ENCODE measurements around the gene NPHP3. TPM values are rescaled to one million over a fixed set of nuclear protein-coding genes. Genes with fewer than 3 reads are reported as not detected.

NPHP3 gene
- total RNA-seq, 1 experiment from 2014 or later = 13.8 TPM

DNA sequence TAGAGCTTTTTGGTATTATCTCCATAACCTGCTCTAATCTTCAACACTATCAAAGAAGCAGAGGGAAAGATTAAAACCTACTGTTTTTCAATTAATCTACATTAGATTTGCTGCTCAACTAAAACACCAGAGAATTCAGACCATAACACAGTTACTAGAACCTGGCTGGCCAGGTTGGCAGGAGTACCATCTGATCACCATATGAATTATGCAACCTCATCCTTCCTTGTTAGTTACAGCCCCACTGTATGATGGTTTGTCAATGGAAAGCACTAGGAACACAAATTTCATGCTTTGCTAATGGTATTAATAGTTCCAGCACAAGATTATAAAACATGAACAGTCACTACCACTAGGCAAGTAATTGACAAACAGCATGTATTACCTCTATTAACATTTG lies 5.8 kb downstream of the NPHP3 start:
- no peak for DNase-seq
- H3K27me3 ChIP-seq = no peaks in the 10 kb centered on the region
- H3K36me3 ChIP-seq = peaks cover 34% of the 10 kb centered on the region

DNA sequence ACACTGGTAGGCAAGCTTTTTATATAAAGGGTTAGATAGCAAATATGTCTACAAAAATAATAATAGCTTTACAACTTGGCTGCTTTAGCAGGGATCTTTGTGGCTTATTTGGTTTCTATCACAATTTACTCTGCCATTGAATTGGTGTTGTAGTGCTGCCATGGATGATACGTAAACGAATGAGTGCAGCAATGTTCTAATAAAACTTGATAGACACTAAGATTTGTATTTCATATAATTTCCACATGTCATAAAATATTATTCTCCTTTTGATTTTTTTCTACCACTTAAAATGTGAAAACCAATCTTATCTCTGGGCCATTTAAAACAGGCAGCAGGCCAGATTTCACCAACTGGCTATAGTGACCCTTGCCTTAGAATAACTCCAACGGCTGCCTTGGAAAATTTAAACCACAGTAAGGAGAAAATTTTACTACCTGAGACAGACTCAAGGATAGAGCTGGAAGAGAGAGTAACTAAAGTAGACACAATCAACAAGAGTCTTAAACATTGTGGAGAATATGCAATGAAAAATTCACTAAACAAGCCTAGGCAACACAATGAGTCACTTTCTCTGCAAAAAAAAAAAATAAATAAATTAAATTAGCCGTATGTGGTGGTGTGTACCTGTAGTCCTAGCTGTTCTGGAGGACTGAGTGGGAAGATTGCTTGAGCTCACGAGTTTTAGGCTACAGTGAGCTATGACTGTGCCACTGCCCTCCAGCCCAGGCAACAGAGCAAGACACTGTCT lies 8.1 kb downstream of the NPHP3 start:
- H3K9me3 ChIP-seq = no peaks in the 10 kb centered on the region
- H3K4me3 ChIP-seq = no peak overlapping the region
- peaks cover 41% of the 10 kb centered on the region for H3K36me3 ChIP-seq
- no peaks in the 10 kb centered on the region for H3K27me3 ChIP-seq
- no peak for DNase-seq

More for the DNA sequence above, 5.8 kb downstream of the NPHP3 start:
- H3K9me3 ChIP-seq = no peaks in the 10 kb centered on the region
- H3K4me3 ChIP-seq = no peak overlapping the region

DNA sequence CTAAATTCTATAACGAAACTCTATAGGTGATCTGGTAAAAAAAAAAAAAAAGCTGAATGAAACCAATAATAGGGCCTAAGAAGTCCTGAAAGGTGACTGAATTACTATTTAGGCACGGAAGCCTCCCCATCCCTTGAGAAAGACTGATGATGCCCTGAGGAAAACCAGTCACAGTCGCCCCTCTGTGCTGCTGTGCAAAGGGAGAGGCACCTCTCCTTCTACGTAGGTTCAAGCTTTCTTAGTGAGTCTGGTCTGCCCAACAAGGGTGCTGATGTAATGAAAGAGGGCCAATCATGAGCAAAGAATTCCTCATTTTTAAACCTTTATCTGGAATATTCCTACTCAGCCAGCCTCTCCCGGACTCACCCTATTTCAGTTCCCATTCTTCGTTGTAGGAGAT lies 11.9 kb downstream of the NPHP3 start:
- no peak for DNase-seq
- no peaks in the 10 kb centered on the region for H3K27me3 ChIP-seq
- H3K36me3 ChIP-seq = peaks cover 46% of the 10 kb centered on the region
- no peak overlapping the region for H3K4me3 ChIP-seq
- no peaks in the 10 kb centered on the region for H3K9me3 ChIP-seq

DNA sequence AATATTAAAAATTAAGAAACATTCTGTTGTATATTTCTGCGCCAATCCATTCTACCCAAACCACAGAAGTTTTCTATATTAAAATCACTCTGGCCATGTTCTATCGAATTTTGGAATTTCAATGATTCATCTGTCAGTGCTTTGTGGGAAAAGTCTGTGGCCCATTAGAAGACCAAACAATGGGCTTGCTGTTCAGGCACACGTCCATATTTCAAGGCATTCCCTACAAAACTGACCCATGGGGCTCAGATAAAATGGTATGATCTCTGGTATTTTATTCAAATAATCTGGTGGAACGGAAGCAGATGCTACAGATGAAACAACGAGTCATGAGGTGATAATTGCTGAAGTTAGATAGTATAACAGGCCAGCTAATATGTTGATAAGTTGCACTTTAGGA lies 12.4 kb downstream of the NPHP3 start:
- no peak for DNase-seq
- Histone ChIP-seq H3K27me3 (no peaks in the 10 kb centered on the region), H3K9me3 (no peaks in the 10 kb centered on the region), H3K36me3 (peaks cover 47% of the 10 kb centered on the region), H3K4me3 (no peak overlapping the region)

DNA sequence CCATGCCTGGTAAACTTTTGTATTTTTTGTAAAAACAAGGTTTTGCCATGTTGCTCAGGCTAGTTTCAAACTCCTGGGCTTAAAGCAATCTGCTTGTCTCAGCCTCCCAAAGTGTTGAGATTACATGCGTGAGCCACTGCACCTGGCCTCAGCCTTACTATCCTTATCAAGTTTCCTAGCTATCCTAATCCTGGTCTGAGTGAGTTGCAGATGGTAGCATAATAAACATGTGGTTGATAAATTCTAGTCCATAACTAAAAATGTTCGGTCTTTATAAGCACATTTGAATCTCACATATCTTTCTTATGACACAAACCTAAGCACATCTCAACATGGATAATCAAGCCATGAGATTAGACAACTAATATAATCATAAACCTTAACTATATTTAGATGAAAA lies 18.5 kb downstream of the NPHP3 start:
- H3K27me3 ChIP-seq = no peaks in the 10 kb centered on the region
- no peaks in the 10 kb centered on the region for H3K9me3 ChIP-seq
- peaks cover 65% of the 10 kb centered on the region for H3K36me3 ChIP-seq
- no peak overlapping the region for H3K4me3 ChIP-seq
- no peak for DNase-seq

DNA sequence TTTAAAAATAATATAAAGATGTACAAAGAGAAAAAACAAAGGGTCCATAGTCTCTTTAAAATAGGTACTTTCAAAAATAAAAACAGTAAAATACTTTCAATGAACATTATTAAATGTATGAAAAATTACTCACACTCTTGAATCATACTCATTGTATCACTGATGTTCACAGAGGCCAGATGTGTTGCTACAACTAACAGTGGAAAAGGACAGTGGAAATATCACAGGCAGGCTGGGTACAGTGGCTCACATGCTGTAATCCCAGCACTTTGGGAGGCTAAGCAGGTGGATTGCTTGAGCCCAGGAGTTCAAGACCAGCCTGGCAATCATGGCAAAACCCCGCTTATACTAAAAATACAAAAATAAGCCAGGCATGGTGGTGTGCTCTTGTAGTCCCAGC lies 26.8 kb downstream of the NPHP3 start:
- DNase-seq = no peak
- peaks cover 58% of the 10 kb centered on the region for H3K36me3 ChIP-seq

DNA sequence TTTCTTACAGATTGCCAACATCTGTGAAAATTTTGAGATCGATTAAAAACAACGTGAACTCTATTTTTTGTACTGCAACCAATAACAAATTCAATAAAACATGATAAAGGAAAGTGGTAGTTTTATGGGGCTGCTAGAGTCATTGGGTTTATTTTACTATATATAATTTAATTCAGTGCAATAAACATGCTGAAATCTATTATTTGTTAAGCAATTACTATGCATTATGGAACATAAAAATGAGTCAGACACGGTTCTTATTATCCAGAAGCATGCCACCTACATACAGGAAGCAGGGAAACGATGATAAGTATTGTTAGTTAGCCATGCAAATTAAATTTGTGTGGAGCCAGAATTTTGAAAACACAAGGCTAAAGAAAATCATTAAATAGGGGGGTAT lies 27.2 kb downstream of the NPHP3 start:
- no peaks in the 10 kb centered on the region for H3K9me3 ChIP-seq
- no peak for DNase-seq
- H3K4me3 ChIP-seq = no peak overlapping the region
- no peaks in the 10 kb centered on the region for H3K27me3 ChIP-seq
- H3K36me3 ChIP-seq = peaks cover 58% of the 10 kb centered on the region

More for the DNA sequence above, 26.8 kb downstream of the NPHP3 start:
- Histone ChIP-seq H3K27me3 (no peaks in the 10 kb centered on the region), H3K9me3 (no peaks in the 10 kb centered on the region), H3K4me3 (no peak overlapping the region)

DNA sequence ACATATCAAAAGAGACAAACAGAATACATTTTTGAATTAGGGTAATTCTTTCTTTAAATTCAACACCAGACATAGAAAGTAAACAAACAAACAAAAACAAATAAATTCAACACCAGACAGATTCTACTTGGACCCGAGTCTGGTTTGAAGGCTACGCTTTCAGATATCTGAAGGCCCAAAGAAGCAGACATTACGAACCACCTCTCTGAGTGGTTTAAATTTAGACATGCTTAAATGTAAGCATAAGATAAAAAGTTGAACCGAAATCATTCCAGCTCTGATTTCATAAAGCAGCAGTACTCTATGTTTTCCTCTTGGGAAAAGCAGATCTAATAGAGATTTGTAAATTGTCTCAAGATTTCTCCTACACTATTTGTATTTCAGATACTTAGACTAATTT lies 32.2 kb downstream of the NPHP3 start:
- Histone ChIP-seq H3K4me3 (no peak overlapping the region), H3K9me3 (no peaks in the 10 kb centered on the region), H3K27me3 (no peaks in the 10 kb centered on the region), H3K36me3 (peaks cover 71% of the 10 kb centered on the region)
- no peak for DNase-seq

DNA sequence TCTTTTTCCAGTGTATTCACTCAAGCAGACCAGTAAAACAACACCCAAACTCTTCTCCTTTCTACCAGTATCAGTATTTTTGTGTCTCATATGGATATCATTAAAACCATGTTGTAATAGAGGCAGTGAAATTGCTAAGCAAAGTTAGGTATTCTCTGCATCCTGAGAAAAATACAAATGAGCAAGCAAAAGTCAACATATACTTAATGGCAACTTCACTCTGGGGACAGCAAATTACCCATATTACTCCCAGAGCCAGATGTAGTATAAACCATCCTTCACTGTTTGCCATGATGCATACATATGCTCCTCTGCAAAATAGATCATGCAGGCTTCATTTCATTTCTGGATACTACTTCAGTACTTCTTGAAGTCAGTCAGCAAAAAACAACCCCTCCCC lies 40.0 kb downstream of the NPHP3 start:
- no peak overlapping the region for H3K4me3 ChIP-seq
- H3K9me3 ChIP-seq = no peaks in the 10 kb centered on the region
- no peaks in the 10 kb centered on the region for H3K27me3 ChIP-seq
- no peak for DNase-seq
- H3K36me3 ChIP-seq = peaks cover 62% of the 10 kb centered on the region

DNA sequence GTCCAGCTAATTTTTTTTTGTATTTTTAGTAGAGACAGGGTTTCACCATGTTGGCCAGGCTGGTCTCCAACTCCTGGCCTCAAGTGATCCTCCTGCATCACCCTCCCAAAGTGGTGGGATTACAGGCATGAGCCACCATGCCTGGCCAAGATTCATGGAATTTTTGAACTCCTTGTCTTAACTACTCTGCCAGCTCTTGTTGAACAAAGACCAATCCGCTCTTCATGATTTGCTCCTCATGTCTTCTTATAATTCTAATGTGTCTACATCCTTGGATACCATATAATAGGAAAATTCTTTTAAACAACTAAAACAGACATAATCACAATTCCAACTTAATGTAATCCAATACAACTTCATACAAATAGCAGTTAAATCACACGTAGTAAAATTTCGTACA lies 40.8 kb downstream of the NPHP3 start:
- no peaks in the 10 kb centered on the region for H3K27me3 ChIP-seq
- H3K9me3 ChIP-seq = no peaks in the 10 kb centered on the region
- no peak for DNase-seq
- no peak overlapping the region for H3K4me3 ChIP-seq
- H3K36me3 ChIP-seq = peaks cover 64% of the 10 kb centered on the region

DNA sequence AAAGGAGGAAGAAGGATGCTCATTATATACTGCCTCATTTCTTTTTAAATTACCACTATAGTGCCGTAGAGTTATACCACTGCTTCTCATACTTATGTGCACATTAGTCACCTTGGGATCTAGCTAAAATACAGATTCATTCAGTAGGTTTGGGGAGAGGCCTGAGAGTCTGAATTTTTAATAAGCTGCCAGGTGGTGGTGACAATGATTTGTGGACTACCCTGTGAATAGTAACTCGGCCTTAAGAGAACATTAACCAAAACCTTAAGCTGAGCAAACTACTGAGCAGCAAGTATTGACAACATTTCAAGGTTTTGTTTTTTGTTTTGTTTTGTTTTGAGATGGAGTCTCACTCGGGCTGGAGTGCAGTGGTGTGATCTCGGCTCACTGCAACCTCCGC lies 42.3 kb downstream of the NPHP3 start:
- no peak for DNase-seq
- peaks cover 68% of the 10 kb centered on the region for H3K36me3 ChIP-seq
- no peak overlapping the region for H3K4me3 ChIP-seq
- H3K27me3 ChIP-seq = no peaks in the 10 kb centered on the region
- H3K9me3 ChIP-seq = no peaks in the 10 kb centered on the region

DNA sequence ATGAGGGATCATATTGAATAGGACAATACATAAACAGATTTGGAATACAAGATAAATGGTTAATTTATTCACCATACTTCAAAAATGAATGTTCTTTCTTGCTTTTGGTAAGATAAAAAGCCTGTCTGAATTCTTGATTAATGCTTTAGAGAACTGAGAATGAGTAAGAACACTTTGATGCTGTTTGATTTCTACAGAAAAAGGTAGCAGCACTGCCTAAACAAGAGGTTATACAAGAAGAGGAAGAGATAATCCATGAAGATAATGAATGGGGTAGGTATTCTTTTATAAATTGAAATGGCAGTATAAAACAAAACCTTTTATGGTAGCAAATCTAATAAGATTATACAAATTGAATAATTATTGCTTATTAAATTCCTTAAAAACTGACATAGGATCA lies 46.8 kb downstream of the NPHP3 start:
- Histone ChIP-seq H3K4me3 (no peak overlapping the region), H3K36me3 (peaks cover 77% of the 10 kb centered on the region), H3K9me3 (no peaks in the 10 kb centered on the region), H3K27me3 (no peaks in the 10 kb centered on the region)
- no peak for DNase-seq

DNA sequence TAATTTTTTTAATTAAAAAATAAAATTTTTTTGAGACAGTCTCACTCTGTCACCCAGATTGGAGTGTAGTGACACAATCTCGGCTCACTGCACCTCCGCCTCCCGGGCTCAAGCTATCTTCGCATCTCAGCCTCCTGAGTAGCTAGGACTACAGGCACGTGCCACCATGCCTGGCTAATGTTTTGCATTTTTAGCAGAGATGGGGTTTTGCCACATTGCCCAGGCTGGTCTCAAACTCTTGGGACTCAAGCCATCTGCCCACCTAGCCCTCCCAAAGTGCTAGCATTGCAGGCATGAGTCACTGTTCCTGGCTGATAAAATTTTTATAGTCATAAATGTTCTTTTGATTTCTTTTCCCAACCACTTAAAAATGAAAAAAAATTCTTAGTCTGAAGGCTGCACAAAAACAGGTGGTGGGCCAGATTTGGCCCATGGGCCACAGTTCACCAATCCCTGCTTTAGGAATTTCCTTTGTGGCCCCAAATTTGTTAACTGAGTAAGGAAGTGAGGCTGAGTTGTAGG lies 52.9 kb downstream of the NPHP3 start:
- H3K27me3 ChIP-seq = no peaks in the 10 kb centered on the region
- H3K4me3 ChIP-seq = no peak overlapping the region
- no peak for DNase-seq
- H3K9me3 ChIP-seq = no peaks in the 10 kb centered on the region
- H3K36me3 ChIP-seq = peaks cover 58% of the 10 kb centered on the region

DNA sequence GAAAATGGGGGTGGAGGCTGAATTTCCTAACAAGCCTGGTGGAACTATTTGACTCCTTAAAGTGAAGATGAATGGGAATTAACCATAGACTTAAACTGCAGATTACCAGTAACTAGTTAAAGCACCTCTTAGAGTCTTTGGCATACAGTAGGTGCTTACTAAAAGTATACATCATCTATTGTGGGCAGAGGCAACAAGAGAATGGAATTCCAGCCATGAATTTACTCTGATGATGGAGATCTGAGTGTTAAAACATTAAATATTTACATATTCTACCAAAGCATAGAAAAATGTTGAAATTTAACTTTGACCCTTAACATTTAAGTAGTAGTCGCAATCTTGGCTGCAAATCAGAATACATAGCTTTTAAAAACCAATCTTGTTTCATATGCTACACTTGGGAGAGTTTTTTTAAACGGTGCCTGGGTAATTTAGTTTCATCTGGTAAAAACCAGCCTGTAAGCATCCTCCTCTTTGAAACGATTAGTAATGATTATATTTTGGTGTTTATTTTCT lies 56.9 kb downstream of the NPHP3 start:
- Histone ChIP-seq H3K9me3 (no peaks in the 10 kb centered on the region), H3K27me3 (no peaks in the 10 kb centered on the region), H3K4me3 (no peak overlapping the region), H3K36me3 (peaks cover 40% of the 10 kb centered on the region)
- no peak for DNase-seq

DNA sequence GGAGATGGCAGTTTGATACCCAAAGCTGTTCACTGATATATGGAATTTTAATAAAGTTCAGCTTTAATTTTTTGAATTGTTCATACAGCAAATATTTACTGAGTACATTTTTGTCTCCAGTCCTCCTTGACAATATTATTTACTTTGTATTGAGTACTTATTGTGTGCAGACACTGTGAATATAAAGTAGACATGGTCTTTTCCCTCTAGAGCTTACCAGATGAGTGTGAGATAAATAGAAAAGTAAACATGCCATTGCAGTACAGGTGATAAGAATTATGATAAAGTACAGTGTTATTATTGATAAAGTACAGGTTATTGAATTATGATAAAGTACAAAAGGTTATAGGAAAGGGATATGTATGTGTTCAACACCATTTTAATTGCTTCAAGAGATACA lies 60.0 kb downstream of the NPHP3 start:
- H3K4me3 ChIP-seq = peak overlapping the region; percentile 94; the same call in 1 of the 2 replicates
- DNase-seq = no peak
- no peaks in the 10 kb centered on the region for H3K27me3 ChIP-seq

DNA sequence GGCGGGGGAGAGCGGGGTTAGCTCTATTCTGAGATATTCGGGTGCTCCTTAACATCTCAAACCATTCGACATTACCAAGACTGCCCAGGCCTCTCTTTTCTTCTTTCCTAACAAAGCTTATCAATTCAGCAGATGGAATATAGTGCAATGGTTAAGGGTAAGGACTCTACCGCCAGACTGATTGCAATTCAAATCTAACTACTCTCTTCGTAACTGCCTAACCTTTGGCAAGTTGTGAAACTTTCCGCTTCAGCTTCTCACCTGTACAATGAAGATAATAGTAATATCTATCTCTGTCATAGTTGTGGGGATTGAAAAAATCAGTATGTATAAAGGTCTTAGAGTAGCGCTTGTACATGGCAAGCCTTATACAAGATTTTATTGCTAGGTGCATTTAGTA lies 61.1 kb downstream of the NPHP3 start:
- H3K27me3 ChIP-seq = no peaks in the 10 kb centered on the region
- H3K36me3 ChIP-seq = peaks cover 12% of the 10 kb centered on the region
- no peak for DNase-seq
- H3K9me3 ChIP-seq = no peaks in the 10 kb centered on the region
- peak overlapping the region; percentile 94 for H3K4me3 ChIP-seq

More for the DNA sequence above, 60.0 kb downstream of the NPHP3 start:
- peaks cover 24% of the 10 kb centered on the region for H3K36me3 ChIP-seq
- no peaks in the 10 kb centered on the region for H3K9me3 ChIP-seq

DNA sequence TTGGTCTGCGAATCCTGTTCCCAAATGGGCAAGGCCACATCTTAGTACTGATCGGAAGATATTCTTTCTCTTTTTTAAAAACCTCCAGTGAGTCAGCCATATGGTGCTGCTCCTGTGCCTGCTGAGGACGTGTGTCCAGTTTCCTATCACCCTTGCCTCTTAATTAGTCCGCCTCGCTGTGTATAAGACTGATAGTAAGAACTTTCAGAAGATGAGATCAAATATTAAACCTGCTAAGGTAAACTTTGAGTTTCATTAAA lies 61.5 kb downstream of the NPHP3 start:
- DNase-seq = no peak

DNA sequence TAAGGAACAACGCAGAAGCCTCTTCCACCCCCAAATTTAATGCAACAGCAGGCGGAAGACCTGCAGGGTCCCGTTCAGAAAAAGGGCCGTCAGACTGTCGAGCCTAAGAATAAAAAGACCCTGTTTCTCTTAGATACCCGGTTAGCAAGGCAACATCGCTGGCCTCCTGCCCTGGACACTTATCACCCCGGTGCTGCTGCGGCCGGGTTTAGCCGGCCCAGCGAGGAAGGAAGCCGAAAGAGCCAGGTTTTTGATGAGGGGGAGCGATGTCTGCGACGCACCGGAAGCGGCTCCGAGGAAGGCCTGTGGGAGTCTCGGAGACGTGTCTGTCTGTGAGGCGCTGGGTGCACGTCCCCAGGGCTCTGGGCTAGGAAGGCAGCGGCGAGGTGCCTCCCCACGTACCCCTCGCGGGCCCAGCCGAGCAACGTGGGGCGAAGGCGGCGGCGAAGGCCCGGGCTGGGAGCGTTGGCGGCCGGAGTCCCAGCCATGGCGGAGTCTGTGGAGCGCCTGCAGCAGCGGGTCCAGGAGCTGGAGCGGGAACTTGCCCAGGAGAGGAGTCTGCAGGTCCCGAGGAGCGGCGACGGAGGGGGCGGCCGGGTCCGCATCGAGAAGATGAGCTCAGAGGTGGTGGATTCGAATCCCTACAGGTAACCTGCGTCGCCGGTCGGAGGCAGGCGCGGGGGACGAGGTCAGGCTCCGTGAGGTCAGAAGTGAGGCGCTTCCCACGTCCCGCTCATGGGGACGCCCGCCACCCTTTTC lies 62.0 kb downstream of the NPHP3 start, which contains the start of gene UBA5:
UBA5 (plus strand) TSS at position 278 of the 759 bp plus-strand sequence; CDS start at position 487, 209 bp downstream.
- Histone ChIP-seq H3K9me3 (no peaks in the 10 kb centered on the region), H3K36me3 (peaks cover 11% of the 10 kb centered on the region), H3K27me3 (no peaks in the 10 kb centered on the region), H3K4me3 (peak within 1 kb of the TSS; percentile 94)
- DNase-seq = peak; percentile 79

More for the DNA sequence above, 61.5 kb downstream of the NPHP3 start:
- peak overlapping the region; percentile 94 for H3K4me3 ChIP-seq
- peaks cover 11% of the 10 kb centered on the region for H3K36me3 ChIP-seq
- no peaks in the 10 kb centered on the region for H3K9me3 ChIP-seq
- no peaks in the 10 kb centered on the region for H3K27me3 ChIP-seq

Data from MG63 (cell line).